ENCODE measurements around the gene PER1.
A peak's percentile ranks its signal among the peaks of the same experiment; 100 is the strongest.

PER1 gene

GRCh38 chr17:8131844-8132441 lies 20.3 kb downstream of the PER1 start:
- in situ Hi-C loops (cut with MboI; ENCODE audit: low pct_unique_long_range_greater_than_20kb, low sequenced_read_pairs, unreplicated experiment), result no loop called here
- TF ChIP-seq CTCF (IDR thresholded peaks at IDR 0.05; ENCODE audit: extremely low read depth, insufficient read depth, missing control alignments), result no peak
- DNase-seq (ENCODE audit: low spot score), result no peak

GRCh38 chr17:8128125-8128784 lies 23.9 kb downstream of the PER1 start:
- in situ Hi-C loops (cut with MboI; ENCODE audit: low pct_unique_long_range_greater_than_20kb, low sequenced_read_pairs, unreplicated experiment), result no loop called here
- DNase-seq (ENCODE audit: low spot score), result no peak
- TF ChIP-seq CTCF (IDR thresholded peaks at IDR 0.05; ENCODE audit: extremely low read depth, insufficient read depth, missing control alignments), result no peak

- DNase-seq (ENCODE audit: low spot score), result peak; percentile 79
- no peak for TF ChIP-seq CTCF (IDR thresholded peaks at IDR 0.05; ENCODE audit: extremely low read depth, insufficient read depth, missing control alignments)
- in situ Hi-C loops (cut with MboI; ENCODE audit: low pct_unique_long_range_greater_than_20kb, low sequenced_read_pairs, unreplicated experiment), result no loop called here
Measured at GRCh38 chr17:8126491-8127066, 25.6 kb downstream of the PER1 start.

- TF ChIP-seq CTCF (IDR thresholded peaks at IDR 0.05; ENCODE audit: extremely low read depth, insufficient read depth, missing control alignments), result no peak
- in situ Hi-C loops (cut with MboI; ENCODE audit: low pct_unique_long_range_greater_than_20kb, low sequenced_read_pairs, unreplicated experiment), result no loop called here
- no peak for DNase-seq (ENCODE audit: low spot score)
Measured at GRCh38 chr17:8125947-8126490, 26.2 kb downstream of the PER1 start.

- in situ Hi-C loops (cut with MboI; ENCODE audit: low pct_unique_long_range_greater_than_20kb, low sequenced_read_pairs, unreplicated experiment), result no loop called here
- DNase-seq (ENCODE audit: low spot score), result peak; percentile 85
- no peak for TF ChIP-seq CTCF (IDR thresholded peaks at IDR 0.05; ENCODE audit: extremely low read depth, insufficient read depth, missing control alignments)
Measured at GRCh38 chr17:8125154-8125946, 26.9 kb downstream of the PER1 start.
